ENCODE data around the gene CDC45.

CDC45 gene

GRCh38 chr22:19448076-19448607, 31.6 kb upstream of the CDC45 start:
- no peak for DNase-seq

- DNase-seq, result no peak
Observed at GRCh38 chr22:19448739-19449421, 30.8 kb upstream of the CDC45 start.

GRCh38 chr22:19449422-19449767, 30.3 kb upstream of the CDC45 start:
- DNase-seq, result no peak

- DNase-seq, result no peak
Observed at GRCh38 chr22:19450363-19451175, 29.2 kb upstream of the CDC45 start.

DNA sequence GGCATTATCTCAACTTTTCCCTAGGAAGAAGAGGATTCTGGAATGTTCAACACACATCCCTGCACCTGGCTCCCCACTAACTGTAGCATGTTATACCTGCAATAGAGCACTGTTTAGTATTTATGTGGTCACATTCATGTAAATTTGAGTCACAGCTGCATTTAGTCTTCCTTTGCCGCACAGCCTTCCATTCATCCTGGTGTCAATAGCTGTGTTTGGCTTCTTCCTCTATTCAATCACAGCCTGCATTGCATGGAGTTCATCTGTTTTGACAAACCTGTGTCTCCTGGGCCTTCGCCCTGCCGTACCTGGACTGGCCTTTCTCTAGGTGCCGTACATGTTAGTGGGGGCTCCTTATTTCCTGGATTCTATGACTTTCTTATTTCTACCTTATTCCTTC, 28.1 kb upstream of the CDC45 start:
- DNase-seq, result no peak

DNA sequence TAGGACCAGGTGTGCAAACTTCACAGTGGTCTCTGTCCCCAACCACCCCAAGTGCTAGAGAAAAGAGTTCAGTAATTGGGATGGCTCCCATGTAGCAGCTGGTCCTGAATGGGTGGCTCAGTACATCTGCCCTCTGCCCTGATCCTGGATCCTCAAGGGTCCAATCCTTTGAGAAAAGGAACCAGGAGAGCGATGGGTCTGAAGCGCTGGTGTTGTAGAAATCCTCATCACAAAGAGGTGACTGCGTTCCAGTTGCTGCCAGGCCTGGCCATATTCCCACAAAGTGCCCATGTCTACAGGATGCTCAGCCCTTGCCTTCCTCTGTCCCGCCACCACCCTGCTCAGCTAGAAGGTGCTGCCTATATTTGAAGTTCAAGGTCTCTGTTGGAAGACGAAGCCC, 26.0 kb upstream of the CDC45 start:
- DNase-seq, result no peak

GRCh38 chr22:19454156-19454555, 25.6 kb upstream of the CDC45 start:
- no peak for DNase-seq

- DNase-seq, result no peak
Observed at GRCh38 chr22:19455033-19455432, 24.7 kb upstream of the CDC45 start.

DNA sequence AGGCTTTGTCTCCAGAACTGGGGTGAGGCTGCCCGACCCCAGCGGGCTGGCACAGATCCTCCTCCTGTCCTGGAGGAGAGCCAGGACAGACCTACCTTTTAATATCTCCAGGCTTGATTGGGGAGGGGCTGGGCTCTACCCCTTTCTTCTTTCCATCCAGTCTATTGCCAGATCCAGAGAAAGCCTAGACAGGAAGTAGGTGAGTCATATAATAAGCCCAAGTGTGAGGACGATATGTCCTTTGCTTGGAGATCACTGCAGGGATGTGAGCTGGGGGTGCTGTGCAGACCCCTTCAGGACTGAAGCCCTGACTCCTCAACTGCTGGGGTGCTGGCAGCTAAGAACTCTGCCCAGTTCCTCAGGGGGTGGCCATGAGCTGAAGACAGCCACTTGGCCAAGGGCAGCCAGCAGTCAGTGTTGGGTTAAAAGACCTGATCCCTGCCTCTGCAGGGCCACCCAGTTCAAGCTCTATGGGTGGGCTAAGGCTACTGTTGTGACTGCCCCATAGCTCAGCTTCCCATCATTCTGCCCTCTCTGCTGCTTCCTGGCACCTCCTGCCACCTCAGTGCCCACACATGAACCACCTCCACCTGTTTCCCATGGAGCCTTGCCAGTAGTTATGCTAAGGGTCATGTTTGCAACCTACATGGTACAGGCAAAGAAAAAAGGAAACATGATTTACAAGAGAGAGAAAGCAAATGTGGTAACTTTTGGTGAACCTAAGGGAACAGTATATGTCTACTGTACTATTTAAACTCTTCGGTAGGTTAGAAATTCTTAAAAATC, 23.9 kb upstream of the CDC45 start:
- DNase-seq, result no peak

DNA sequence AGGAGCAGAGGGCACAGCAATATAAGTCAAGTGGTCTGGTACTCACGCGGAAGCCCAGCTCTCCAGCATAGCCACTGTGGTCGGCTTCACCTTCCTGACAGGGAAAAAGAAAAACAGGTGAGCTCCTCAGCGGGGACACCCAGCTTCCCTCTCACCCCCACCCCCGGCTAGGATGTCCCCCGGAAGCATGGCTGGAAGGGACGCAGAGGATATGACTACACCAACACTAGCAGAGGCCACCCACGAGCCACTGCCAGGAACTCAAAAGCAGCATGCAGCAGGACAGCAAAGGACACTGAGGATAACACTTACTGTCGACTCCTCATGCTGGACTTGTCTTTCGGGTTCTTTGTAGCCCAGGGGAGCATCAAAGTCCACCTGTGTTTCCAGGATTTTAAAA, 23.2 kb upstream of the CDC45 start:
- no peak for DNase-seq

- no peak for DNase-seq
Observed at GRCh38 chr22:19457828-19458428, 21.8 kb upstream of the CDC45 start.

DNA sequence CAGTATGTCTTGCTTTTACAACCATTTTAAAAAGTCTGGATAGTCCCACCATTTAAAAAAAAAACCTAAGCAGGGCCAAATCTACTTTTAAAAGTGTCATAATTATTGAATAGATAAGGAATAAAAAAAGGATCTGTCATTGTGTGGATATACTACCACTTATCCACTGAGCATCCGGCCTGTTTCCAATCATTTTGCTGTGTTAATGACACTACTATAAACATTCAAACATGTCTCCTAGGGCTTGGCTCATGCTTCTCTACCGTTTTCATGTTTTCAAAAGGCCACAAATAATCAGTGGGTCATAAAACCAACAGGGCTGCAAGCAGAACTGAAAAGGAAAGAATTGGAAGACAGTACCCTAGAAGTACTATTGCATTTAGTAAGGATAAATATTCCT, 19.7 kb upstream of the CDC45 start:
- no peak for DNase-seq

GRCh38 chr22:19461506-19461905, 18.2 kb upstream of the CDC45 start:
- DNase-seq, result no peak

DNA sequence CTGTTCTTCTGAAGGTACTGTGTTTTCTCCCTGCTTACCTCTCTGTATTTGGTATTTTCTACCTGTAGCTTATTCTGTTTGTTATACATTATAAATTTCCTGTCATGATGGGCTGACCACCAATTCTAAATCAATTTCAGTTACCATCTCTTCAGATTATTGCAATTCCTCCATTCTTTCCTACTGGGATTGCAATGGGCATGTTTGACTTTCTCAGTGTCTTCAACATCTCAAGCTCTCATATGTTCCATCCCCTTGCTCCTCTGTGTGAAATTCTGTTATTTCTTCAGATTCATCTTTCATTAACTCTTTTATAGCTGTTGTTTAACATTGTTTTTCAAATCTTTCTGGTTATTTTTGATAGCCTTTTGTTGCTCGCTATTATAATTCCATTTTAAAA, 16.7 kb upstream of the CDC45 start:
- DNase-seq, result no peak

DNA sequence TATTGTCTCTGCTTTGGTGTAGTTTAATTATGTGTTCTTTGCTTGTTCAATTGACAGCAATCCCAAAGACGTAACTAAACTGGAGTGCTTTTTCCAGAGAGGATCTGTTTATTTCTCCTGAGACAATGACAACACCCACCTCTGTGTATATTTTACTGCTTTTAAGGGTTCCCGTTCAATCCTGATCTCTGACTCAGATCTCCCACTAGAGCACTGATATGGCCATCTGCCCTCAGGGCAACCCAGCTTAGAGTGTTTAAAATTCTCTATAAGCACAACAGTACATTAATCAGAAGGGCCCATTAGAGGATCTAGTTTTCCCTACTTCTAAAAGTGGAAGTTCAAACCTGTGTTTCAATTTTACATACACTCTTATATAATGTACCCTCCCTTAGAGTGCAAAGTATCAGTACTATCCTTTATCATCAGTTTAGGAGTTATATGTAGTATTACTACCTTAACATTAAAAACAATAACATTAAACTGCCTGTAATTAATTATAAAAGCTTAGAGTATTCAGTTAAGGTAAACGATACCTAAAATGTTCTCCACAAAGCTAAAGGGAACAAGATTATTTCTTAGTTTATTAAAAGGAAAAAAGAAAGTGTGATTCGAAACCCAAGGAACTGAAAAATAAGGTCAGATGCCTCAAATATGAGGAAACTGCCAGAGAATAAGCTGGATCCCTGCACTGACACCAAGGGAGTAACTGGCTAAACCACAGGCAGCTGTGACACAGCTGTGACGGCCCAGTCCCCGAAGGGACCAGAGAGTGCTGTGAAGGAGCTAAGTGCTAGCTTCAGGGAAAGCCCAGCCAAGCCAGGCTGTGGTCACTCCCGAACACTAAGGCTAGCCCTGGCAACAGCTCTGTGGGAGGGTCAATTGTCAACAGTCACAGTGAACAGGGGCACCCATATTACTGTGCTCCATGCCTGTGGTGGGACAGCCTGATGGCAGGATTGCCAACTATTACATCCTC, 15.9 kb upstream of the CDC45 start:
- no peak for DNase-seq

DNA sequence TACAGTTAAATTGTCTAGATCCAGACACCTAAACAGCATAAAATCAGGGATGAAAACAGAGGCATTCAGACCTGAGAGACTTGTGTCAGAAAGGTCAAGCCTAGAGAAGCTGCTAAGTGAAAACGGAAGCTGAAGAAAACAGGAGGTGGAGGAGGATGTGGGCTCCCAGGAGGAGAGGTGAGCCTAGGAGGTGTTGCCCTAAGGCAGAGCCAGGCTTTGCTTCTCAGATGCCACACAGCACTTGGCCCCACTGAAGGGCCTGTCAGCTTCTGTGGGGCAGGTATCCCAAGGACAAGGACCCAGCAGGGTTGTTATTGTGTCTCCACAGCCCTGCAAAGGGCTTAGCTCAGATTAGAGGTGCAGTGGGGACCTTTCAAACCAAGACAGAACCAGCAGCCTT, 15.2 kb upstream of the CDC45 start:
- no peak for DNase-seq

- DNase-seq, result no peak
Observed at GRCh38 chr22:19464975-19465374, 14.7 kb upstream of the CDC45 start.

- no peak for DNase-seq
Observed at GRCh38 chr22:19466126-19466716, 13.5 kb upstream of the CDC45 start.

DNA sequence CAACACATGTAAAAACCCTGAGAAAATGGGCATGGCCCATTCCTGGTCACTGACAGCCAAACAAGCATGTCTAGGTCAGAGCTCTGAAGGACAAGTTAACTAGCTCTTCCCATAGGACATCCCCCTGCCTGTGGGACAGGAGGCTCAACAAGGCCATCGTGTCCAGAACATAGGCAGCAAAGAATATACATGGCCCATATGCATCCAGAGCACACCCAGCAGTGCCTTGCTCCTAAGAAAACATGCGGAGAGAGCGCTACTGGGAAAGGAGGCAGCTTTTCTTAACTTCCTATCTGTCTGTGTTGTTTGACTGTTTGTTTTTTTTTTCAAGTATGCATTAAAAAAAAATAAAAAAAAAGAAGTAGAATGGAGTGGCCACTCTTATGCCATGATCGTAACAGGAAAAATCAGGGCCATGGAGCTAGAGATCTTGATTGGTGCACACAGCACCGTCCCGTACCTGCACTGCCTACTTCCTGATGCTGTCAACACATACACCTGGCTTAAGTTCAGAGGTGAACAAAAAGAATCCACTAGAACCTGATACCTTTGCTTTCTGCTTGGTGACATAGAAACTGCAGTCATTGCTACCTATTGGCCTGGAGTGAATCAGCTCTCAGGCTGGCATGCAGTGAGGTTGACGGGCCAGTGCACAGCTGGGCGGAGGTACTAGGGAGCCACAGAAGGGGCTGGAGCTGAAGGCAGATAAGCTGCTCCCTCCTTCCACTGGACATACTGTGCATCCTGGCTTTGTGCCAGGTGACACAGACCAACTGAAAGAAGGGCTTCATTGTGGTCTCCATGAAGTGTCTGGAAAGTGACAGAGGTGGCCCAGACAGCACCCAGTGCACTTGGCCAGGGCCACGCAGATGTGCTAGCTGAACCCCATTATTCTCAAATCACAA, 12.6 kb upstream of the CDC45 start:
- DNase-seq, result no peak

DNA sequence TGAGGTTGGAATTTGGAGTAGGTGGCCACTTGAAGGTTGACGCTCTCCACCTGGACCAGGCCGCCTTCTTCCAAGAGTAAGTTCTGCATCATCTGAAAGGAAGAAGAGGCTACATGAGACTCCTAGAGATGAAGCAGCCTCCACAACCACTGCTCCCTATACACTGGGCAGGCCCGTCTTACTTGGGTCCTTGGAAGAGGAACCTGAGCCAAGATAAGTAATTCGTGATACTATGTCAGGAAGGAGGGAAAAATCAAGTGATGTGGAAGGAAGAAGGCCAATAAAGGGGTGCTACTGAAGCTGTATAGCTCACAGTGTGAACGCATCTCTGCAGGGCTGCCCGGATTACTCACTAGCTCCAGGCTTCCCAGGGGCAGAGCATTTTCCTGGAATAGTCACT, 11.8 kb upstream of the CDC45 start:
- no peak for DNase-seq

Measured in CD4-positive, alpha-beta T cell treated with Interleukin-4 for 4 hours (primary cell).